CD4-positive, alpha-beta memory T cell (primary cell): ENCODE data around the gene CPEB1. TPM values are rescaled to one million over a fixed set of nuclear protein-coding genes. Genes with fewer than 3 reads are reported as not detected.
A peak's percentile ranks its signal among the peaks of the same experiment; 100 is the strongest.

Experiments used
- CTCF ChIA-PET: fragments of 350-600 bp; sonication (Branson Sonifier 250); formaldehyde crosslinking; loops from one replicate; lab custom pipeline; 2021; ENCODE audit warnings: inconsistent platforms; ENCODE audit not compliant: partially characterized antibody; lab: Charles Lee
- POLR2A ChIA-PET: fragments of 350-600 bp; sonication (Branson Sonifier 250); formaldehyde crosslinking; loops from one replicate; lab custom pipeline; 2021; ENCODE audit not compliant: partially characterized antibody; lab: Charles Lee
- DNase-seq, 5 donors: peaks; one replicate each; pipeline versions ENCODE4 v3.0.0 to v3.0.0-alpha.2; 2020 to 2022; ENCODE audit warnings: mixed read lengths in 1 of 5
- H3K27ac ChIP-seq: one replicate; pipeline ENCODE4 v1.7.0; 2013; ENCODE audit warnings: low read depth, low read length
- H3K27me3 ChIP-seq: 2 replicates; pipeline ENCODE4 v1.7.0; 2013; ENCODE audit warnings: mild to moderate bottlenecking, low read length, moderate library complexity; ENCODE audit not compliant: insufficient read depth
- H3K36me3 ChIP-seq: 2 replicates; pipeline ENCODE4 v1.7.0; 2013; ENCODE audit warnings: mild to moderate bottlenecking, low read length, moderate library complexity; ENCODE audit not compliant: insufficient read depth
- H3K4me1 ChIP-seq: 2 replicates; pipeline ENCODE4 v1.7.0; 2013; ENCODE audit warnings: mild to moderate bottlenecking, low read length, moderate library complexity; ENCODE audit not compliant: insufficient read depth
- H3K4me3 ChIP-seq, 2 donors: one replicate each; pipeline ENCODE4 v1.7.0; 2013; ENCODE audit warnings: low read length in 2 of 2, mild to moderate bottlenecking in 1 of 2
- H3K9me3 ChIP-seq, 2 donors: one replicate each; pipeline ENCODE4 v1.7.0; 2013; ENCODE audit warnings: low read length in 2 of 2, control low read depth in 1 of 2; ENCODE audit not compliant: control insufficient read depth in 1 of 2
- H3K27ac Mint-ChIP-seq, 7 donors: one replicate each; pipeline ENCODE4 v1.8.0; 2020 to 2021; ENCODE audit warnings: mixed read lengths in 7 of 7, mild to moderate bottlenecking in 6 of 7, inconsistent platforms in 3 of 7, moderate library complexity in 3 of 7
- H3K27me3 Mint-ChIP-seq, 2 donors: one replicate each; pipeline ENCODE4 v1.8.0; 2020 to 2021; ENCODE audit warnings: mixed read lengths in 2 of 2
- H3K36me3 Mint-ChIP-seq, 2 donors: one replicate each; pipeline ENCODE4 v1.8.0; 2020 to 2021; ENCODE audit warnings: mixed read lengths in 2 of 2, inconsistent platforms in 1 of 2, mild to moderate bottlenecking in 1 of 2
- H3K4me1 Mint-ChIP-seq, 4 donors: one replicate each; pipeline ENCODE4 v1.8.0; 2020 to 2021; ENCODE audit warnings: mixed read lengths in 4 of 4, mild to moderate bottlenecking in 1 of 4
- H3K4me3 Mint-ChIP-seq, 8 donors: one replicate each; pipeline ENCODE4 v1.8.0; 2020 to 2021; ENCODE audit warnings: mixed read lengths in 8 of 8, mild to moderate bottlenecking in 7 of 8, moderate library complexity in 6 of 8, inconsistent platforms in 3 of 8
- H3K9me3 Mint-ChIP-seq, 8 donors: one replicate each; pipeline ENCODE4 v1.8.0; 2020 to 2021; ENCODE audit warnings: mixed read lengths in 8 of 8, mild to moderate bottlenecking in 5 of 8, inconsistent platforms in 3 of 8, moderate library complexity in 1 of 8
- intact Hi-C: fragments of 100-400 bp; cut with micrococcal nuclease; formaldehyde crosslinking; loops from one replicate; pipeline ENCODE4 v1.15.1; 2023
- polyA plus RNA-seq, 2 donors: library from polyadenylated mRNA; unstranded; fragments of 300-500 nt; fragmentation: Illumina TruSeq; gene quantifications; one replicate each; pipeline ENCODE4 v1.2.3, GENCODE V29; 2021
- total RNA-seq, 2 experiments: library from RNA; stranded (reverse); gene quantifications; one replicate each; pipeline ENCODE4 v1.2.3, GENCODE V29; 2021

The CPEB1 gene
- total and polyA plus RNA-seq, 4 experiments from 2014 or later, result 0.17 to 0.55 (median 0.38) TPM

GRCh38 chr15:82624008-82624407 lies 23.2 kb downstream of the CPEB1 start:
- Histone ChIP-seq H3K9me3 (no peaks in the 10 kb centered on the region), H3K36me3 (no peaks in the 10 kb centered on the region), H3K27me3 (peaks cover 4% of the 10 kb centered on the region), H3K4me3 (no peak overlapping the region), H3K4me1 (no peaks in the 10 kb centered on the region), H3K27ac (no peak overlapping the region)
- intact Hi-C loops, result no loop called here
- no peaks in the 10 kb centered on the region for H3K9me3 Mint-ChIP-seq
- no peak overlapping the region for H3K27ac Mint-ChIP-seq
- no peak for DNase-seq
- ChIA-PET POLR2A (no interaction called here), CTCF (no interaction called here)
- H3K27me3 Mint-ChIP-seq, result peaks cover 2 to 7% of the 10 kb centered on the region in 2 donors
- H3K4me1 Mint-ChIP-seq, result no peaks in the 10 kb centered on the region
- no peaks in the 10 kb centered on the region for H3K36me3 Mint-ChIP-seq
- H3K4me3 Mint-ChIP-seq, result no peak overlapping the region

GRCh38 chr15:82621970-82622369 lies 25.2 kb downstream of the CPEB1 start:
- intact Hi-C loops, result no loop called here
- Mint-ChIP-seq H3K27ac (no peak overlapping the region), H3K27me3 (peaks cover 6 to 7% of the 10 kb centered on the region in 2 donors), H3K9me3 (no peaks in the 10 kb centered on the region), H3K4me1 (no peaks in the 10 kb centered on the region), H3K36me3 (no peaks in the 10 kb centered on the region), H3K4me3 (no peak overlapping the region)
- ChIA-PET POLR2A (no interaction called here), CTCF (no interaction called here)
- Histone ChIP-seq H3K36me3 (no peaks in the 10 kb centered on the region), H3K4me1 (no peaks in the 10 kb centered on the region), H3K27me3 (peaks cover 2% of the 10 kb centered on the region), H3K9me3 (no peaks in the 10 kb centered on the region), H3K4me3 (no peak overlapping the region), H3K27ac (no peak overlapping the region)
- no peak for DNase-seq

- no peaks in the 10 kb centered on the region for H3K36me3 ChIP-seq
- H3K4me3 ChIP-seq, result no peak overlapping the region
- POLR2A ChIA-PET, result interaction anchor here (0.7 kb wide), 1 partner anchor 73 kb away, joined by 3 read pairs; no protein-coding TSS in a partner anchor
- H3K27ac Mint-ChIP-seq, result no peak overlapping the region
- H3K27me3 ChIP-seq, result no peaks in the 10 kb centered on the region
- H3K4me3 Mint-ChIP-seq, result no peak overlapping the region
- no peaks in the 10 kb centered on the region for H3K4me1 ChIP-seq
- no peak overlapping the region for H3K27ac ChIP-seq
- CTCF ChIA-PET, result no interaction called here
- intact Hi-C loops, result no loop called here
- H3K4me1 Mint-ChIP-seq, result no peaks in the 10 kb centered on the region
- no peaks in the 10 kb centered on the region for H3K36me3 Mint-ChIP-seq
- no peaks in the 10 kb centered on the region for H3K9me3 Mint-ChIP-seq
- DNase-seq, result no peak
- H3K27me3 Mint-ChIP-seq, result peaks cover 16 to 18% of the 10 kb centered on the region in 2 donors
- no peaks in the 10 kb centered on the region for H3K9me3 ChIP-seq
These were observed 33.4 kb downstream of the CPEB1 start for GRCh38 chr15:82613747-82614146.

- CTCF ChIA-PET, result no interaction called here
These were observed 35.8 kb downstream of the CPEB1 start for GRCh38 chr15:82611348-82611747.

GRCh38 chr15:82602195-82602594 lies 45.0 kb downstream of the CPEB1 start:
- Mint-ChIP-seq H3K27me3 (peaks cover 5 to 17% of the 10 kb centered on the region in 2 donors), H3K27ac (no peak overlapping the region), H3K36me3 (no peaks in the 10 kb centered on the region), H3K4me3 (no peak overlapping the region), H3K4me1 (no peaks in the 10 kb centered on the region), H3K9me3 (no peaks in the 10 kb centered on the region)
- Histone ChIP-seq H3K4me3 (no peak overlapping the region), H3K27ac (no peak overlapping the region), H3K36me3 (no peaks in the 10 kb centered on the region), H3K4me1 (no peaks in the 10 kb centered on the region), H3K27me3 (no peaks in the 10 kb centered on the region), H3K9me3 (no peaks in the 10 kb centered on the region)
- no peak for DNase-seq
- ChIA-PET CTCF (no interaction called here), POLR2A (no interaction called here)
- intact Hi-C loops, result no loop called here

More at GRCh38 chr15:82611348-82611747, 35.8 kb downstream of the CPEB1 start:
- no peaks in the 10 kb centered on the region for H3K9me3 ChIP-seq
- no peaks in the 10 kb centered on the region for H3K4me1 ChIP-seq
- H3K27me3 Mint-ChIP-seq, result peaks cover 11 to 13% of the 10 kb centered on the region in 2 donors
- no peaks in the 10 kb centered on the region for H3K4me1 Mint-ChIP-seq
- no peaks in the 10 kb centered on the region for H3K36me3 Mint-ChIP-seq
- H3K27ac ChIP-seq, result no peak overlapping the region
- H3K36me3 ChIP-seq, result no peaks in the 10 kb centered on the region
- H3K27ac Mint-ChIP-seq, result no peak overlapping the region
- H3K27me3 ChIP-seq, result no peaks in the 10 kb centered on the region
- DNase-seq, result no peak
- H3K9me3 Mint-ChIP-seq, result no peaks in the 10 kb centered on the region
- POLR2A ChIA-PET, result no interaction called here
- intact Hi-C loops, result no loop called here
- no peak overlapping the region for H3K4me3 Mint-ChIP-seq
- no peak overlapping the region for H3K4me3 ChIP-seq

GRCh38 chr15:82599862-82600261 lies 47.3 kb downstream of the CPEB1 start:
- no peaks in the 10 kb centered on the region for H3K27me3 ChIP-seq
- Mint-ChIP-seq H3K27me3 (peaks cover 11 to 19% of the 10 kb centered on the region in 2 donors), H3K9me3 (no peaks in the 10 kb centered on the region), H3K27ac (peak overlapping the region in 1 of 7 donors; percentile 31), H3K36me3 (no peaks in the 10 kb centered on the region), H3K4me1 (no peaks in the 10 kb centered on the region), H3K4me3 (no peak overlapping the region)
- no peak overlapping the region for H3K27ac ChIP-seq
- intact Hi-C loops, result no loop called here
- POLR2A ChIA-PET, result no interaction called here
- H3K9me3 ChIP-seq, result no peaks in the 10 kb centered on the region
- no peak overlapping the region for H3K4me3 ChIP-seq
- H3K36me3 ChIP-seq, result no peaks in the 10 kb centered on the region
- CTCF ChIA-PET, result no interaction called here
- H3K4me1 ChIP-seq, result no peaks in the 10 kb centered on the region
- no peak for DNase-seq

- no peaks in the 10 kb centered on the region for H3K4me1 ChIP-seq
- intact Hi-C loops, result no loop called here
- H3K27me3 Mint-ChIP-seq, result peaks cover 17 to 19% of the 10 kb centered on the region in 2 donors
- H3K9me3 ChIP-seq, result no peaks in the 10 kb centered on the region
- H3K4me1 Mint-ChIP-seq, result no peaks in the 10 kb centered on the region
- no peak overlapping the region for H3K4me3 ChIP-seq
- POLR2A ChIA-PET, result no interaction called here
- no peaks in the 10 kb centered on the region for H3K36me3 Mint-ChIP-seq
- H3K27ac ChIP-seq, result no peak overlapping the region
- no peak overlapping the region for H3K4me3 Mint-ChIP-seq
- no peaks in the 10 kb centered on the region for H3K9me3 Mint-ChIP-seq
- no peaks in the 10 kb centered on the region for H3K27me3 ChIP-seq
- CTCF ChIA-PET, result no interaction called here
- H3K36me3 ChIP-seq, result no peaks in the 10 kb centered on the region
- no peak overlapping the region for H3K27ac Mint-ChIP-seq
- DNase-seq, result no peak
These were observed 49.3 kb downstream of the CPEB1 start for GRCh38 chr15:82597815-82598214.

- POLR2A ChIA-PET, result no interaction called here
- H3K4me3 ChIP-seq, result no peak overlapping the region
These were observed 51.4 kb downstream of the CPEB1 start for GRCh38 chr15:82595766-82596165.

More at GRCh38 chr15:82595766-82596165, 51.4 kb downstream of the CPEB1 start:
- Histone ChIP-seq H3K36me3 (no peaks in the 10 kb centered on the region), H3K9me3 (no peaks in the 10 kb centered on the region), H3K27me3 (no peaks in the 10 kb centered on the region), H3K4me1 (no peaks in the 10 kb centered on the region), H3K27ac (no peak overlapping the region)
- Mint-ChIP-seq H3K36me3 (no peaks in the 10 kb centered on the region), H3K4me3 (no peak overlapping the region), H3K4me1 (no peaks in the 10 kb centered on the region), H3K27me3 (peaks cover 16 to 20% of the 10 kb centered on the region in 2 donors), H3K27ac (no peak overlapping the region), H3K9me3 (no peaks in the 10 kb centered on the region)
- intact Hi-C loops, result no loop called here
- DNase-seq, result no peak
- CTCF ChIA-PET, result no interaction called here
